Ectodermal cell (in vitro differentiated cells): ENCODE data around the gene RNASE12. TPM values are rescaled to one million over a fixed set of nuclear protein-coding genes. Genes with fewer than 3 reads are reported as not detected.

Experiments used
- H3K27ac ChIP-seq: 2 replicates; pipeline ENCODE4 v1.7.0; 2013; ENCODE audit warnings: mild to moderate bottlenecking, low read depth, low read length; ENCODE audit not compliant: insufficient read depth, poor library complexity, severe bottlenecking
- H3K27me3 ChIP-seq: 2 replicates; pipeline ENCODE4 v1.7.0; 2013; ENCODE audit warnings: mild to moderate bottlenecking, low read length; ENCODE audit not compliant: insufficient read depth, control insufficient read depth, poor library complexity, severe bottlenecking
- H3K36me3 ChIP-seq: one replicate; pipeline ENCODE4 v1.7.0; 2013; ENCODE audit warnings: low read length; ENCODE audit not compliant: control insufficient read depth, insufficient read depth
- H3K4me1 ChIP-seq: one replicate; pipeline ENCODE4 v1.7.0; 2013; ENCODE audit warnings: low read length; ENCODE audit not compliant: control insufficient read depth, insufficient read depth
- H3K4me3 ChIP-seq: 2 replicates; pipeline ENCODE4 v1.7.0; 2013; ENCODE audit warnings: low read depth, low read length, control low read depth; ENCODE audit not compliant: insufficient read depth
- H3K9me3 ChIP-seq: 2 replicates; pipeline ENCODE4 v1.7.0; 2013; ENCODE audit warnings: mild to moderate bottlenecking, low read length, moderate library complexity; ENCODE audit not compliant: control insufficient read depth
- WGBS, 2 experiments: methylation state at CpG; one replicate each; pipeline ENCODE4 v1.1.7; 2013; ENCODE audit warnings: missing lambda C conversion rate in 2 of 2; 5-methylcytosine and 5-hydroxymethylcytosine counted together
- polyA plus RNA-seq, 4 experiments: library from polyadenylated mRNA; stranded (reverse); fragments of 50-300 nt; gene quantifications; one replicate each; pipeline ENCODE4 v1.2.3, GENCODE V29; 2013

RNASE12 gene, protein sequence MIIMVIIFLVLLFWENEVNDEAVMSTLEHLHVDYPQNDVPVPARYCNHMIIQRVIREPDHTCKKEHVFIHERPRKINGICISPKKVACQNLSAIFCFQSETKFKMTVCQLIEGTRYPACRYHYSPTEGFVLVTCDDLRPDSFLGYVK
- not detected for polyA plus RNA-seq (2013, experiment 1 of 4)
- not detected for polyA plus RNA-seq (2013, experiment 2 of 4)
- polyA plus RNA-seq (2013, experiment 3 of 4): not detected
- not detected for polyA plus RNA-seq (2013, experiment 4 of 4)

DNA sequence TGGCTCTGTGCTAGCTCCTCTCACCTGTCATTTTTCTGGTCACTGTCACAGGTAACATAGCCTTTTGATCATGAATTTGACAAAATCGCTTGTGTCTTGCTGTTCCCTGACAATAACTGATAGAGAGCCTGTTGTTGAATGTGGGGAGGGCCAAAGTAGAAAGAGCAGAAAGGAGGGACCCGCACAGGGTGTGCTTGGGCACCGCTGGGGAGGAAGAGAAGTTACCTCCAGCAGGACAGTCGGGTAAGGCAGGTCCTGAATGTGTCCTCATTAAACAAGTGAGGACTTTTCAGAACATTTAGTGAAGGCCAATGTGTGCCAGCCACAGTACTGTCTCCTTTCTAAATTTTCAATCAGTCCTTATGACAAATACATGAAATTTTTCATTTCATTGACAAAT lies at the start of gene RNASE12:
Gene RNASE12 (minus strand): TSS at position 142 of the 400 bp plus-strand sequence. CDS start 653 bp downstream, outside the sequence.
- 88 to 90% methylated on average over 4 of the region's 4 CpGs for WGBS, 2 experiments
- H3K36me3 ChIP-seq: no peaks in the 10 kb centered on the region
- H3K27ac ChIP-seq: no peak within 1 kb of the TSS
- H3K4me3 ChIP-seq: no peak within 1 kb of the TSS
- no peaks in the 10 kb centered on the region for H3K4me1 ChIP-seq
- no peaks in the 10 kb centered on the region for H3K27me3 ChIP-seq
- no peaks in the 10 kb centered on the region for H3K9me3 ChIP-seq

DNA sequence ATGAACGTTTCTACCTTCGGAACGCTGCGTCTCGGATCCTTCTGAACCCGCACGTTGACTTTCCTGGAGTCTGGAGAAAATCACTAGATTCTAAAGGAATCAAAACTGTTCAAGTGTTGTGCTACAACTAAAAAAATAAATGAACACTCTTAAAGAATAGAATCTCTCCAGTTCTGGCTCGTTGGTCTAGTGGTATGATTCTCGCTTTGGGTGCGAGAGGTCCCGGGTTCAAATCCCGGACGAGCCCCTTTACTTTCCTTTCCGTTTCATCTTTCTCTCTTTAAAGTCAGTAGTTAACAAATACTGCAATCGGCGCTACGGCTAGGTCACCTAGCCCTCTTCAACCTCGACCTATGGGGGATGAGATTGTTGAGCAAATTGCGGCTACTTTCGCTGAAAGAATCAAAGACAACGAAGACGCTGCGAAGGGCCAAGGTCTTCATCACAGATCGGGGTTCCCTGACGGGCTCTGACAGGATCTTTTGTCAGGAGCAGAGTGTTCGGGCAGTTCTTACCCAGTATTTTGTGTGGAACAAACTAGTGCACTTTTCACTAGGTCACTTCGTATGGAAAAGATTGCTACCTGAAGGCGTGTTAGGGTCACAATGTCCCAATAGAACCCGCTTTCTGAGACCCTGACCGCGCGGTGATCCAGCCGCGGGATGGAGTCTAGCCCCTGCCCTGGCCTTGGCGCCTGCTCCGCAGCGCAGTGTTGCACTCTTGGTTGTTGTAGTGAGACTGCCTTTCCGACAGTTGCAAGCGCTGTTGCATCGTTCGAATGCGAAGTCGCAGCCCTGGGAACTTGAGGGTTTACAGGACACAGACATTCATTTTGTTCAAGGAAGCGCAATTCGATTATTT lies 41.9 kb upstream of the RNASE12 start:
- Histone ChIP-seq H3K4me3 (peak overlapping the region; percentile 47), H3K9me3 (no peaks in the 10 kb centered on the region), H3K27ac (no peak overlapping the region), H3K27me3 (peaks cover 60% of the 10 kb centered on the region), H3K36me3 (no peaks in the 10 kb centered on the region), H3K4me1 (peaks cover 9% of the 10 kb centered on the region)
- 3% methylated on average over 45 of the region's 45 CpGs for WGBS, 2 experiments

- no peaks in the 10 kb centered on the region for H3K36me3 ChIP-seq
- 0% methylated on average over 19 of the region's 19 CpGs for WGBS, 2 experiments
- H3K27me3 ChIP-seq: peaks cover 66% of the 10 kb centered on the region
- H3K4me1 ChIP-seq: peaks cover 15% of the 10 kb centered on the region
- H3K27ac ChIP-seq: no peak overlapping the region
- no peaks in the 10 kb centered on the region for H3K9me3 ChIP-seq
- H3K4me3 ChIP-seq: peak overlapping the region; percentile 47
Measured at GRCh38 chr14:20632448-20632830, 41.3 kb upstream of the RNASE12 start.

GRCh38 chr14:20631880-20632389 lies 40.8 kb upstream of the RNASE12 start:
- peaks cover 15% of the 10 kb centered on the region for H3K4me1 ChIP-seq
- no peaks in the 10 kb centered on the region for H3K9me3 ChIP-seq
- H3K27ac ChIP-seq: no peak overlapping the region
- 0 to 1% methylated on average over 18 of the region's 18 CpGs for WGBS, 2 experiments
- peaks cover 70% of the 10 kb centered on the region for H3K27me3 ChIP-seq
- H3K4me3 ChIP-seq: peak overlapping the region; percentile 47
- H3K36me3 ChIP-seq: no peaks in the 10 kb centered on the region

DNA sequence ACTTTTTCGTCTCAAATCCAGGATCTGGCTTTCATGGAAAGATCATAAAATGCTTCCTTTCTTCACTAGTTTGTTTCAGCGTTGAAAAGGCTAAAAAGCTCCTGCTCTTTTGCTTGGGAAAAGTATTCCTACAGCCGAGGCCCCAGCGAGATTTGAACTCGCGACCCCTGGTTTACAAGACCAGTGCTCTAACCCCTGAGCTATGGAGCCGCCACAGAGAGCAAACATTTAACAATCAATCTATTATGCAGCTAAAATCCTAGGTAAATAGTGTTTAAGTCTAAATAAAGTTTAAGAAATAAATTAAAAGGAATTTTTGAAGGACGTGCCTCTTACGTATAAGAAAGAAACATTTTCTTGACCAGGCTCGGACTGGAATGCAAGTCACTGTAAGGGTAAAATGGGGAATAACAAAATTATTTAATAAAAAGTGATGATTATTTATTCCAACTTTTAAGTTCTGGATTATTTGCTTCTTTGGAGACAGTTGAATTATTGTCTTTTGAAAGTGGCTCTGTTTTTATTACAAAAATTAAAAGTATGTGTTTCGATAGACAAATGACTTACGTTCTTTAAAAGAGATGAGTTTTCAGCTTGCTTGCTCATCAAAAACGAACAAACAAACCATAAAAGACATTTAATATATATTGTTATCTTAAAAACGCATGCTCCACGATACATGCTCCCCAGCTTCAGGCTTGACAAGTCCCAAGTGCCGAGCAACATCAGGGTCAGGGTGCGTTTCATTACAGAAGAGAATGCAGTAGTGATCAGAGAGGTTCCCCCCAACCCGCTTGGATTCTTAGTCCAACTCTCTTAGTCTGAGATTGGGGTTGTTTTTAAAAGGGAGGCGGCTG lies 40.1 kb upstream of the RNASE12 start:
- H3K4me1 ChIP-seq: peaks cover 15% of the 10 kb centered on the region
- H3K27ac ChIP-seq: no peak overlapping the region
- H3K9me3 ChIP-seq: no peaks in the 10 kb centered on the region
- peak overlapping the region; percentile 47 for H3K4me3 ChIP-seq
- peaks cover 77% of the 10 kb centered on the region for H3K27me3 ChIP-seq
- 0 to 2% methylated on average over 16 to 17 of the region's 19 CpGs for WGBS, 2 experiments
- H3K36me3 ChIP-seq: no peaks in the 10 kb centered on the region

DNA sequence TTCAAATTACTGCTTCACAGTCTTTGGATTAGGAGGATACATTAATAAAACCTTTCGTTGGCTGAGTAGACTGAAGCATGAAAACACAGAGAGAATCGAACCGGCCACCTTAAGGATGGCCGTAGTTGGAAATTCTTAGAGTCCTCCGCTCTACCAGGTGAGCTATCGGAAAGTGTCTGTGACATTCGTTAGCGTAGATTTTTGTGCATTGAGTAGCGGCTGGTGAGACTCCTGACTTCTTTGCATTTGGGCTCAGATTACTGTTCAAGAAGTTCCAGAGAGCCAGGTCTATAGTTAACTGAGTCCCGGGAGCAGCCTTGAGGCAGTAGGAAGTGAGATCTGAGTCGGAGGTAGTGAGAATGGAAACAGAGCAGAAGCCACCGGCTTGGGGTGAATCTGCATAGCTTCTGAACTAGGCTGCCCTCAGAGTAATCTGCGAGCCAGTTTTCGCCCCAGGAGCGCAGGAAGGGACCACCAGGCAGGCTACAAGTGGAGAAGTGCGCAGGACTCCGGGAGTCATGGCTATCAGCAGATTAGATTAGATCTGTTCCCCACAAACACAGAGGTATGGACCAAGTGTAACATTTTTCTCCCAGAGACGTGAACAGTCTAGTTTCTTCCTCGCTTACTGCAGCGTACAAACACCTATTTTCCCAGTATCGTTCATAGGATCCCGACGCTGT lies 39.3 kb upstream of the RNASE12 start:
- Histone ChIP-seq H3K27me3 (peaks cover 80% of the 10 kb centered on the region), H3K4me1 (peaks cover 15% of the 10 kb centered on the region), H3K36me3 (no peaks in the 10 kb centered on the region), H3K4me3 (peak overlapping the region; percentile 47), H3K9me3 (no peaks in the 10 kb centered on the region), H3K27ac (no peak overlapping the region)
- WGBS, 2 experiments: 2% methylated on average over 23 of the region's 23 CpGs

DNA sequence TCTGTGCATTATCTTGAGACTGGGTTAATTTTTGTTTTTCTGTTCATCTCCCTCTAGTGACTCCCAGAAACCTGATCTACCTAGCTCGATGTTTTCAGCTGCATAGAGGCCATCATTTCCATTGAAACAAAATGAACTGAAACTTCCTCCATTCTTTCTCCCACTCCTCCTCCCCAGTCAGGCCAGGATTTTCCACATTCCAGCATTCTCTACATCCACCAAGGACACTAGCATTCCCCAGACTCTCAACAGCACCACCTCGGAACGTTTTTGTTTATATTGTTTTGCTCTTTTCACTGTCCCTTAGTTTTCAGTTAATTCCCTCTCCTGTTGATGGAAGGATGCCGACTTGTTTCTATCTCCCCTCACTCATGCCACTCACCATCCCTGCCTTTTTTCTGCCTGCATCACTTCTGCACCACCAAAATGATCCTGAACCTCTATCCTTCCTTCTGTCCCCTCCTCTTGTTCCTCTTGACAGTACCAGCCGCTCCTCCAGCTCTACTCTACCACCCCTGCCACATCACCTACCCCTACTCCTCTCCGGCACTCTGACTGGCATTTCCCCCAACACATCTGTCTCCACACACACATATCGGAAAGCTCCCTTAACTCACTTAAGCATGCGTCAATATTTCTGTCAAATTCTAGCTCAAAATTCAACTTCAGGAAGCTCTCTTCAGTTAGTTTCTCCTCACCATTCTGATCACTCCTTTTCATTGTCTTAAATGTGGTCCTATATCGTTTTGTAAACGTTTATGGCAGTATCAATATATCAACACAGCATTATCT lies 37.1 kb upstream of the RNASE12 start:
- Histone ChIP-seq H3K9me3 (no peaks in the 10 kb centered on the region), H3K36me3 (no peaks in the 10 kb centered on the region), H3K4me1 (peaks cover 14% of the 10 kb centered on the region), H3K27me3 (peaks cover 63% of the 10 kb centered on the region), H3K27ac (no peak overlapping the region), H3K4me3 (peak overlapping the region; percentile 1)
- 44% methylated on average over 10 of the region's 10 CpGs for whole genome bisulfite sequencing, 2 experiments

DNA sequence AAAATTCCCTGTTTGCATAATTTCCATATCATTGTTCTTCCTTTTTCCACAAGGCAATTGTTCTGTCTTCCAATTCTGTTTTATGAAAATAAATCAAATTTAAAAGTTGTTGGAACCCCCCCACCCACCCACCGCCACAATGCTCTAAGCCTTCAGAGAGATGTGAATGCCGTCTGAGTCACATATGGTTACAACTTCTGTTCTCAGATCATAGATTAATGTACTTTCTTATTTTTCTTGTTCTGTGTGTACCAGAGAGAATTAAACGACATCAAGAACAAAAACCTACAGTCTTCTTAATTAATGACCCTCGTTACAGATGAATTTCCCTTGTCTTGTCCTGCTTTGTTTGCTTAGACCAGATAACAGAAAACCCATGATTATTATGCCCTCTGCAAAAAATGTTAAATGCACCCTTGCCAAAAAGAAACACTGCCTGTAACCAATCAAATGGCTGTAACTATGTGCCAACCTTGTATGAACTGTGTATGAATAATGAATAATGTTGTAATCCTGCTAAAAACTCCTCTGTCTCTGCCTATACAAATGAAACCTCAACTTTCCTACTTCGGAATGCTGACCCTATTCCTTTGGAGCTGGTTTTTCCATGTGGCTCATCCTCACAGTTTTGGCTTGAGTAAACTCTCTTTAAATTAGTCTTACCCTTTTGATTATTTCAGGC lies 36.3 kb upstream of the RNASE12 start:
- H3K36me3 ChIP-seq: no peaks in the 10 kb centered on the region
- peaks cover 63% of the 10 kb centered on the region for H3K27me3 ChIP-seq

More for the DNA sequence above, 36.3 kb upstream of the RNASE12 start:
- Histone ChIP-seq H3K9me3 (no peaks in the 10 kb centered on the region), H3K4me1 (peaks cover 12% of the 10 kb centered on the region), H3K27ac (no peak overlapping the region), H3K4me3 (no peak overlapping the region)
- WGBS, 2 experiments: 58 to 70% methylated on average over 3 to 4 of the region's 5 CpGs
